MM.1S (cell line): ENCODE measurements around the gene RBMS3.

Experiments used
- EZH2phosphoT487 ChIP-seq: fragments of 300-600 bp; sonication (generic); IDR thresholded peaks from 2 replicates; pipeline ENCODE4 v1.6.1; 2018; ENCODE audit warnings: antibody characterized with exemption, low read length
- TF ChIP-seq, protein P1 (sequence below): fragments of 300-600 bp; sonication (generic); IDR thresholded peaks from 2 replicates; pipeline ENCODE4 v1.5.1; 2016; ENCODE audit warnings: antibody characterized with exemption, low read length, mixed read lengths

DNA sequence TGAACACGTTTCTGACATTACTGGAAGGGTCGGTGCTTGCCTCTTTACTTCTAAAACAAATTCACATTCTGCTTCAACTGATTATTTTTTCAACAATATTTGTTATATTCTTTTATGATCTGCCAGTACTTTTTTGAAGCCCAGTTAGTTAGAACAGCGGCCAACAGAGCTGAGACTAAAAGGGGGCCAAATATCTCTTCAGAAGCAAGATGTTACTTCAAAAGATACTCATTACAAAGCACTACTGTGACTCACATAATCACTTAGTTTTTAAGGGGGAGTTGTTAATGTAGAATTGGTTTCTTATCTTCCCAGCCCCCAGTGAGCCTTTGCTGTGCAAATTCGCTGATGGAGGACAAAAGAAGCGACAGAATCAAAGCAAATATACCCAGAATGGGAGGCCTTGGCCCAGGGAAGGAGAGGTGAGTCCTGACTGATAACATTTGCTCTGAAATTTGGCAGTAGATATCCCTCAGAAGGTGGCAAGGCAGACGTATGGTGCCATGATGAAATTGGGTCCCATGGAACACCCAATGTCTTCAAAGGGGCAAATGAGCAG lies 587.8 kb downstream of the RBMS3 start:
- TF ChIP-seq, protein P1, sequence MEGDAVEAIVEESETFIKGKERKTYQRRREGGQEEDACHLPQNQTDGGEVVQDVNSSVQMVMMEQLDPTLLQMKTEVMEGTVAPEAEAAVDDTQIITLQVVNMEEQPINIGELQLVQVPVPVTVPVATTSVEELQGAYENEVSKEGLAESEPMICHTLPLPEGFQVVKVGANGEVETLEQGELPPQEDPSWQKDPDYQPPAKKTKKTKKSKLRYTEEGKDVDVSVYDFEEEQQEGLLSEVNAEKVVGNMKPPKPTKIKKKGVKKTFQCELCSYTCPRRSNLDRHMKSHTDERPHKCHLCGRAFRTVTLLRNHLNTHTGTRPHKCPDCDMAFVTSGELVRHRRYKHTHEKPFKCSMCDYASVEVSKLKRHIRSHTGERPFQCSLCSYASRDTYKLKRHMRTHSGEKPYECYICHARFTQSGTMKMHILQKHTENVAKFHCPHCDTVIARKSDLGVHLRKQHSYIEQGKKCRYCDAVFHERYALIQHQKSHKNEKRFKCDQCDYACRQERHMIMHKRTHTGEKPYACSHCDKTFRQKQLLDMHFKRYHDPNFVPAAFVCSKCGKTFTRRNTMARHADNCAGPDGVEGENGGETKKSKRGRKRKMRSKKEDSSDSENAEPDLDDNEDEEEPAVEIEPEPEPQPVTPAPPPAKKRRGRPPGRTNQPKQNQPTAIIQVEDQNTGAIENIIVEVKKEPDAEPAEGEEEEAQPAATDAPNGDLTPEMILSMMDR, result no peak
- no peak for TF ChIP-seq EZH2phosphoT487
